HepG2 (cell line): ENCODE measurements around the gene DVL3. TPM values are rescaled to one million over a fixed set of nuclear protein-coding genes. Genes with fewer than 3 reads are reported as not detected.

ENCODE experiments used
- BATF2 ChIP-seq: sonication (generic); formaldehyde crosslinking; IDR thresholded peaks from 2 replicates; pipeline ENCODE4 v1.8.0; 2022; ENCODE audit warnings: mild to moderate bottlenecking, missing genetic modification reagents, moderate library complexity
- FOSL1 ChIP-seq: sonication (generic); formaldehyde crosslinking; IDR thresholded peaks from 2 replicates; pipeline ENCODE4 v1.9.0; 2021; ENCODE audit warnings: missing genetic modification reagents, borderline replicate concordance
- MNT ChIP-seq: fragments of 450-650 bp; IDR thresholded peaks from 2 replicates; pipeline ENCODE4 v1.6.1; 2016
- MXI1 ChIP-seq: IDR thresholded peaks from 3 replicates; pipeline ENCODE4 v1.6.1; 2012; ENCODE audit warnings: low read depth, low read length, inconsistent platforms, borderline replicate concordance
- NR2C2 ChIP-seq: sonication (generic); formaldehyde crosslinking; IDR thresholded peaks from 2 replicates; pipeline ENCODE4 v1.4.0; 2020; ENCODE audit warnings: missing genetic modification reagents, mild to moderate bottlenecking, moderate library complexity, borderline replicate concordance
- PAF1 ChIP-seq: IDR thresholded peaks from 2 replicates; pipeline ENCODE4 v1.6.1; 2016; ENCODE audit warnings: missing genetic modification reagents, missing compliant biosample characterization
- ZBTB21 ChIP-seq: sonication (generic); formaldehyde crosslinking; IDR thresholded peaks from 2 replicates; pipeline ENCODE4 v1.4.0; 2020; ENCODE audit warnings: missing genetic modification reagents
- ZNF430 ChIP-seq: sonication (generic); formaldehyde crosslinking; IDR thresholded peaks from 2 replicates; pipeline ENCODE4 v1.9.0; 2021; ENCODE audit warnings: mild to moderate bottlenecking, missing genetic modification reagents
- ZNF597 ChIP-seq: sonication (generic); formaldehyde crosslinking; IDR thresholded peaks from 2 replicates; pipeline ENCODE4 v1.5.0; 2020; ENCODE audit warnings: missing genetic modification reagents
- polyA plus RNA-seq, 8 experiments: library from polyadenylated mRNA; depleted of rRNA in 3 of 8; stranded (reverse) in 7 of 8; unstranded in 1 of 8; fragments of >200 nt; fragmentation: Illumina TruSeq in 4 of 8; extraction: Trizol in 4 of 8; gene quantifications; 2 replicates each; pipeline versions ENCODE4 v1.2.1 to v1.2.3, GENCODE V29; 2011 to 2016; ENCODE audit warnings: low read depth in 4 of 8, missing spikeins in 1 of 8, mixed read lengths in 1 of 8; ENCODE audit not compliant: insufficient read depth in 1 of 8
- total RNA-seq, 5 experiments: library from RNA; depleted of rRNA; stranded (reverse); fragments of >200 nt; fragmentation: Illumina TruSeq; extraction: Trizol; gene quantifications; 2 replicates each; pipeline ENCODE4 v1.2.3, GENCODE V29; 2016; ENCODE audit warnings: low read depth in 1 of 5
- TF ChIP-seq, protein P1 (sequence below): sonication (generic); formaldehyde crosslinking; IDR thresholded peaks from 2 replicates; pipeline ENCODE4 v1.5.0; 2020; ENCODE audit warnings: mild to moderate bottlenecking, missing genetic modification reagents
- TF ChIP-seq, protein P2 (sequence below): sonication (generic); formaldehyde crosslinking; IDR thresholded peaks from 2 replicates; pipeline ENCODE4 v1.5.0; 2020; ENCODE audit warnings: mild to moderate bottlenecking, low read depth, missing genetic modification reagents, borderline replicate concordance
- TF ChIP-seq, protein P3 (sequence below): sonication (generic); formaldehyde crosslinking; IDR thresholded peaks from 2 replicates; pipeline ENCODE4 v1.8.0; 2022; ENCODE audit warnings: mild to moderate bottlenecking, missing genetic modification reagents
- TF ChIP-seq, protein P4 (sequence below): sonication (generic); formaldehyde crosslinking; IDR thresholded peaks from 2 replicates; pipeline ENCODE4 v1.8.1; 2023; ENCODE audit warnings: mild to moderate bottlenecking, moderate library complexity, missing genetic modification reagents
- TF ChIP-seq, protein P5 (sequence below): sonication (generic); formaldehyde crosslinking; IDR thresholded peaks from 2 replicates; pipeline ENCODE4 v1.5.0; 2020; ENCODE audit warnings: mild to moderate bottlenecking, missing genetic modification reagents
- TF ChIP-seq, protein P6 (sequence below): sonication (generic); formaldehyde crosslinking; IDR thresholded peaks from 2 replicates; pipeline ENCODE4 v1.5.0; 2020; ENCODE audit warnings: missing genetic modification reagents, mild to moderate bottlenecking, borderline replicate concordance

The DVL3 gene
- total and polyA plus RNA-seq, 2 of the 13 experiments (the other 11 are each of a cell fraction or from before 2014, with no cell fraction given), result 29.0 to 36.1 TPM

- TF ChIP-seq BATF2 (CRISPR knock-in tag) (no peak), MNT (peak; percentile 23; the same call in 1 of the 2 replicates), FOSL1 (CRISPR knock-in tag) (no peak), NR2C2 (CRISPR knock-in tag) (peak; percentile 81), MXI1 (peak; percentile 89; the same call in 1 of the 3 replicates), ZBTB21 (CRISPR knock-in tag) (no peak), PAF1 (CRISPR knock-in tag) (no peak), ZNF430 (CRISPR knock-in tag) (peak; percentile 85; the same call in 1 of the 2 replicates), ZNF597 (no peak)
- TF ChIP-seq, protein P1, sequence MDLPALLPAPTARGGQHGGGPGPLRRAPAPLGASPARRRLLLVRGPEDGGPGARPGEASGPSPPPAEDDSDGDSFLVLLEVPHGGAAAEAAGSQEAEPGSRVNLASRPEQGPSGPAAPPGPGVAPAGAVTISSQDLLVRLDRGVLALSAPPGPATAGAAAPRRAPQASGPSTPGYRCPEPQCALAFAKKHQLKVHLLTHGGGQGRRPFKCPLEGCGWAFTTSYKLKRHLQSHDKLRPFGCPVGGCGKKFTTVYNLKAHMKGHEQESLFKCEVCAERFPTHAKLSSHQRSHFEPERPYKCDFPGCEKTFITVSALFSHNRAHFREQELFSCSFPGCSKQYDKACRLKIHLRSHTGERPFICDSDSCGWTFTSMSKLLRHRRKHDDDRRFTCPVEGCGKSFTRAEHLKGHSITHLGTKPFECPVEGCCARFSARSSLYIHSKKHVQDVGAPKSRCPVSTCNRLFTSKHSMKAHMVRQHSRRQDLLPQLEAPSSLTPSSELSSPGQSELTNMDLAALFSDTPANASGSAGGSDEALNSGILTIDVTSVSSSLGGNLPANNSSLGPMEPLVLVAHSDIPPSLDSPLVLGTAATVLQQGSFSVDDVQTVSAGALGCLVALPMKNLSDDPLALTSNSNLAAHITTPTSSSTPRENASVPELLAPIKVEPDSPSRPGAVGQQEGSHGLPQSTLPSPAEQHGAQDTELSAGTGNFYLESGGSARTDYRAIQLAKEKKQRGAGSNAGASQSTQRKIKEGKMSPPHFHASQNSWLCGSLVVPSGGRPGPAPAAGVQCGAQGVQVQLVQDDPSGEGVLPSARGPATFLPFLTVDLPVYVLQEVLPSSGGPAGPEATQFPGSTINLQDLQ (CRISPR knock-in tag), result no peak
- TF ChIP-seq, protein P2, sequence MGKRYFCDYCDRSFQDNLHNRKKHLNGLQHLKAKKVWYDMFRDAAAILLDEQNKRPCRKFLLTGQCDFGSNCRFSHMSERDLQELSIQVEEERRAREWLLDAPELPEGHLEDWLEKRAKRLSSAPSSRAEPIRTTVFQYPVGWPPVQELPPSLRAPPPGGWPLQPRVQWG (CRISPR knock-in tag), result no peak
- TF ChIP-seq, protein P3, sequence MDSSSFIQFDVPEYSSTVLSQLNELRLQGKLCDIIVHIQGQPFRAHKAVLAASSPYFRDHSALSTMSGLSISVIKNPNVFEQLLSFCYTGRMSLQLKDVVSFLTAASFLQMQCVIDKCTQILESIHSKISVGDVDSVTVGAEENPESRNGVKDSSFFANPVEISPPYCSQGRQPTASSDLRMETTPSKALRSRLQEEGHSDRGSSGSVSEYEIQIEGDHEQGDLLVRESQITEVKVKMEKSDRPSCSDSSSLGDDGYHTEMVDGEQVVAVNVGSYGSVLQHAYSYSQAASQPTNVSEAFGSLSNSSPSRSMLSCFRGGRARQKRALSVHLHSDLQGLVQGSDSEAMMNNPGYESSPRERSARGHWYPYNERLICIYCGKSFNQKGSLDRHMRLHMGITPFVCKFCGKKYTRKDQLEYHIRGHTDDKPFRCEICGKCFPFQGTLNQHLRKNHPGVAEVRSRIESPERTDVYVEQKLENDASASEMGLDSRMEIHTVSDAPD (CRISPR knock-in tag), result no peak
- TF ChIP-seq, protein P4, sequence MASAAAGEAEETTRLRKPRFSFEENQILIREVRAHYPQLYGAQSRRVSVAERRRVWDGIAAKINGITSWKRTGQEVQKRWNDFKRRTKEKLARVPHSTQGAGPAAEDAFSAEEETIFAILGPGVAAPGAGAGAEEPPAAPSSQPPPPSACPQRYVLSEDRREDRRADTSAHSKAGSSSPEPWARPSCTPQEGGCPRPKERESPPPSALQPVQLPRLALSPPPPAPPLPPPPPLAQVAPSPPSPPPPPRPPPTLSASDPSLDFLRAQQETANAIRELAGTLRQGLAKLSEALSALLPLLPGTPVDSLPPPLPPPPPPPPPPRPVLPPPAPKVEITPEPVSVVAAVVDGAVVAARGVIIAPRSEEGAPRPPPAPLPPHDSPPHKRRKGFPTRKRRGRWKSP (CRISPR knock-in tag), result peak; percentile 26; the same call in 1 of the 2 replicates
- TF ChIP-seq, protein P5, sequence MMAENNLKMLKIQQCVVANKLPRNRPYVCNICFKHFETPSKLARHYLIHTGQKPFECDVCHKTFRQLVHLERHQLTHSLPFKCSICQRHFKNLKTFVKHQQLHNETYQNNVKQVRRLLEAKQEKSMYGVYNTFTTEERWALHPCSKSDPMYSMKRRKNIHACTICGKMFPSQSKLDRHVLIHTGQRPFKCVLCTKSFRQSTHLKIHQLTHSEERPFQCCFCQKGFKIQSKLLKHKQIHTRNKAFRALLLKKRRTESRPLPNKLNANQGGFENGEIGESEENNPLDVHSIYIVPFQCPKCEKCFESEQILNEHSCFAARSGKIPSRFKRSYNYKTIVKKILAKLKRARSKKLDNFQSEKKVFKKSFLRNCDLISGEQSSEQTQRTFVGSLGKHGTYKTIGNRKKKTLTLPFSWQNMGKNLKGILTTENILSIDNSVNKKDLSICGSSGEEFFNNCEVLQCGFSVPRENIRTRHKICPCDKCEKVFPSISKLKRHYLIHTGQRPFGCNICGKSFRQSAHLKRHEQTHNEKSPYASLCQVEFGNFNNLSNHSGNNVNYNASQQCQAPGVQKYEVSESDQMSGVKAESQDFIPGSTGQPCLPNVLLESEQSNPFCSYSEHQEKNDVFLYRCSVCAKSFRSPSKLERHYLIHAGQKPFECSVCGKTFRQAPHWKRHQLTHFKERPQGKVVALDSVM (CRISPR knock-in tag), result no peak; the same call in 1 of the 2 replicates
- TF ChIP-seq, protein P6, sequence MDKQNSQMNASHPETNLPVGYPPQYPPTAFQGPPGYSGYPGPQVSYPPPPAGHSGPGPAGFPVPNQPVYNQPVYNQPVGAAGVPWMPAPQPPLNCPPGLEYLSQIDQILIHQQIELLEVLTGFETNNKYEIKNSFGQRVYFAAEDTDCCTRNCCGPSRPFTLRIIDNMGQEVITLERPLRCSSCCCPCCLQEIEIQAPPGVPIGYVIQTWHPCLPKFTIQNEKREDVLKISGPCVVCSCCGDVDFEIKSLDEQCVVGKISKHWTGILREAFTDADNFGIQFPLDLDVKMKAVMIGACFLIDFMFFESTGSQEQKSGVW (CRISPR knock-in tag), result no peak
These were observed 19.8 kb upstream of the DVL3 start, which contains the start of gene EIF2B5 (continued) for GRCh38 chr3:184135149-184135910.
